GM23248 (cell line): Measurements from ENCODE around the gene H1-8.

ENCODE experiments used
- EZH2 ChIP-seq: fragments of 200-600 bp; sonication (generic); IDR thresholded peaks from 2 replicates; pipeline ENCODE4 v1.6.1; 2018; ENCODE audit warnings: antibody characterized with exemption, mild to moderate bottlenecking; ENCODE audit not compliant: insufficient read depth, poor library complexity, severe bottlenecking
- EZH2phosphoT487 ChIP-seq: fragments of 200-600 bp; sonication (generic); IDR thresholded peaks from 2 replicates; pipeline ENCODE4 v1.6.1; 2018; ENCODE audit warnings: antibody characterized with exemption, moderate library complexity, mild to moderate bottlenecking, low read depth; ENCODE audit not compliant: insufficient read depth

- TF ChIP-seq EZH2 (no peak), EZH2phosphoT487 (no peak)
Measured at GRCh38 chr3:129530821-129531220, 12.2 kb upstream of the H1-8 start.
